ENCODE measurements around the gene ONECUT3.

- TF ChIP-seq CTCF (IDR thresholded peaks at IDR 0.05): no peak
- TF ChIP-seq POLR2A (IDR thresholded peaks at IDR 0.05): no peak
These were observed 821 bp downstream of the ONECUT3 start for GRCh38 chr19:1754018-1754635.
